Fibroblast of the aortic adventitia (primary cell): ENCODE results near the gene ZMAT5. TPM values are rescaled to one million over a fixed set of nuclear protein-coding genes. Genes with fewer than 3 reads are reported as not detected.

Experiments
- DNase-seq: peaks from one replicate; pipeline ENCODE4 v3.0.0-alpha.2; 2010; ENCODE audit warnings: low read depth
- H3K4me3 ChIP-seq: 2 replicates; pipeline ENCODE4 v1.5.1; 2011; ENCODE audit warnings: low read depth, mild to moderate bottlenecking, control low read depth, low read length, moderate library complexity
- CTCF ChIP-seq: IDR thresholded peaks from 2 replicates; pipeline ENCODE4 v1.5.1; 2011; ENCODE audit warnings: mild to moderate bottlenecking, low read length, control low read depth, inconsistent platforms; ENCODE audit not compliant: insufficient read depth
- total RNA-seq: library from RNA; depleted of rRNA; stranded (reverse); fragments of >200 nt; gene quantifications from 2 replicates; pipeline ENCODE4 v1.2.3, GENCODE V29; 2012; ENCODE audit warnings: low replicate concordance

ZMAT5 gene
- total RNA-seq, 1 donor: 17.2 TPM

- no peak overlapping the region for H3K4me3 ChIP-seq
- DNase-seq: no peak
- no peak for TF ChIP-seq CTCF
Observed at GRCh38 chr22:29726106-29726505, 40.7 kb downstream of the ZMAT5 start.

- TF ChIP-seq CTCF: no peak
- no peak for DNase-seq
- no peak overlapping the region for H3K4me3 ChIP-seq
Observed at GRCh38 chr22:29724843-29725242, 42.0 kb downstream of the ZMAT5 start.

GRCh38 chr22:29723766-29724165, 43.0 kb downstream of the ZMAT5 start:
- TF ChIP-seq CTCF: no peak
- no peak overlapping the region for H3K4me3 ChIP-seq
- no peak for DNase-seq

- H3K4me3 ChIP-seq: no peak overlapping the region
- TF ChIP-seq CTCF: no peak
- no peak for DNase-seq
Observed at GRCh38 chr22:29722587-29722986, 44.2 kb downstream of the ZMAT5 start.

- no peak for TF ChIP-seq CTCF
- H3K4me3 ChIP-seq: no peak overlapping the region
- DNase-seq: no peak
Observed at GRCh38 chr22:29722151-29722550, 44.7 kb downstream of the ZMAT5 start.

GRCh38 chr22:29720811-29721323, 45.9 kb downstream of the ZMAT5 start:
- no peak for DNase-seq
- TF ChIP-seq CTCF: no peak
- H3K4me3 ChIP-seq: no peak overlapping the region

GRCh38 chr22:29719899-29720645, 46.7 kb downstream of the ZMAT5 start, which contains the start of gene CABP7:
CABP7 (plus strand) TSS chr22:29720003; CDS start chr22:29720425, 422 bp downstream.
- DNase-seq: no peak
- no peak for TF ChIP-seq CTCF
- H3K4me3 ChIP-seq: no peak within 1 kb of the TSS
